Loucy (cell line): ENCODE measurements around the gene CDC37L1.
"Not testable (repeated sequence)": the region's sequence is repeated elsewhere in the genome, so short reads cannot be mapped to it uniquely, and the experiment has no call there.

Experiments used
- H2AFZ ChIP-seq: fragments of 200-600 bp; sonication (generic); 2 replicates; pipeline ENCODE4 v1.6.0; 2016; ENCODE audit warnings: antibody characterized with exemption, mild to moderate bottlenecking, low read length, moderate library complexity
- H3F3A ChIP-seq: fragments of 200-600 bp; 2 replicates; pipeline ENCODE4 v1.6.0; 2016; ENCODE audit warnings: antibody characterized with exemption, low read depth, mild to moderate bottlenecking
- H3K27me3 ChIP-seq: fragments of 200-600 bp; sonication (generic); 2 replicates; pipeline ENCODE4 v1.6.1; 2014; ENCODE audit warnings: low read length, mild to moderate bottlenecking; ENCODE audit not compliant: insufficient read depth, poor library complexity, severe bottlenecking
- H3K36me3 ChIP-seq: fragments of 200-600 bp; sonication (generic); 2 replicates; pipeline ENCODE4 v1.6.1; 2016; ENCODE audit warnings: low read length; ENCODE audit not compliant: insufficient read depth
- H3K4me1 ChIP-seq: fragments of 200-600 bp; sonication (generic); 2 replicates; pipeline ENCODE4 v1.5.1; 2014; ENCODE audit warnings: low read length, mild to moderate bottlenecking; ENCODE audit not compliant: insufficient read depth, poor library complexity, severe bottlenecking
- H3K4me2 ChIP-seq: fragments of 200-600 bp; sonication (generic); 2 replicates; pipeline ENCODE4 v1.6.0; 2014; ENCODE audit warnings: antibody characterized with exemption, low read length, low read depth, mild to moderate bottlenecking; ENCODE audit not compliant: poor library complexity, severe bottlenecking
- H3K4me3 ChIP-seq: fragments of 200-600 bp; sonication (generic); 2 replicates; pipeline ENCODE4 v1.5.1; 2014; ENCODE audit warnings: low read length, mild to moderate bottlenecking, mixed read lengths; ENCODE audit not compliant: poor library complexity, severe bottlenecking
- H3K79me2 ChIP-seq: fragments of 200-600 bp; sonication (generic); 2 replicates; pipeline ENCODE4 v1.6.1; 2014; ENCODE audit warnings: low read length; ENCODE audit not compliant: insufficient read depth
- H3K9ac ChIP-seq: fragments of 200-600 bp; sonication (generic); 2 replicates; pipeline ENCODE4 v1.6.0; 2014; ENCODE audit warnings: mild to moderate bottlenecking, low read depth, low read length, moderate library complexity; ENCODE audit not compliant: poor library complexity, severe bottlenecking
- H3K9me2 ChIP-seq: fragments of 200-600 bp; sonication (generic); replicated peaks from 2 replicates; pipeline ENCODE4 v1.6.1; 2016; ENCODE audit warnings: low read depth, low read length, mixed read lengths
- H3K9me3 ChIP-seq: fragments of 200-600 bp; sonication (generic); 2 replicates; pipeline ENCODE4 v1.6.1; 2014; ENCODE audit warnings: mild to moderate bottlenecking, antibody characterized with exemption, low read length, low read depth; ENCODE audit not compliant: insufficient read depth
- H4K20me1 ChIP-seq: fragments of 200-600 bp; sonication (generic); 2 replicates; pipeline ENCODE4 v1.6.0; 2014; ENCODE audit warnings: antibody characterized with exemption, low read length, mild to moderate bottlenecking; ENCODE audit not compliant: insufficient read depth, poor library complexity, severe bottlenecking
- CTCF ChIP-seq: fragments of 200-600 bp; sonication (generic); conservative IDR thresholded peaks from 2 replicates; pipeline ENCODE4 v1.5.1; 2014; ENCODE audit warnings: mild to moderate bottlenecking, antibody characterized with exemption, low read length
- EZH2phosphoT487 ChIP-seq: fragments of 200-600 bp; IDR thresholded peaks from 2 replicates; pipeline ENCODE4 v1.6.1; 2018; ENCODE audit warnings: antibody characterized with exemption, mild to moderate bottlenecking, moderate library complexity, borderline replicate concordance

The CDC37L1 gene

GRCh38 chr9:4657426-4658159, 21.8 kb upstream of the CDC37L1 start:
- Histone ChIP-seq H3K4me3 (no peak overlapping the region), H3K4me2 (no peak overlapping the region), H3K9me2 (no peaks in the 10 kb centered on the region), H2AFZ (no peak overlapping the region), H3K79me2 (no peaks in the 10 kb centered on the region), H3K9me3 (no peaks in the 10 kb centered on the region), H3K27me3 (peaks cover 1% of the 10 kb centered on the region), H4K20me1 (no peaks in the 10 kb centered on the region), H3F3A (no peaks in the 10 kb centered on the region), H3K36me3 (no peaks in the 10 kb centered on the region), H3K9ac (no peak overlapping the region), H3K4me1 (peaks cover 7% of the 10 kb centered on the region)
- TF ChIP-seq CTCF (no peak), EZH2phosphoT487 (no peak)

DNA sequence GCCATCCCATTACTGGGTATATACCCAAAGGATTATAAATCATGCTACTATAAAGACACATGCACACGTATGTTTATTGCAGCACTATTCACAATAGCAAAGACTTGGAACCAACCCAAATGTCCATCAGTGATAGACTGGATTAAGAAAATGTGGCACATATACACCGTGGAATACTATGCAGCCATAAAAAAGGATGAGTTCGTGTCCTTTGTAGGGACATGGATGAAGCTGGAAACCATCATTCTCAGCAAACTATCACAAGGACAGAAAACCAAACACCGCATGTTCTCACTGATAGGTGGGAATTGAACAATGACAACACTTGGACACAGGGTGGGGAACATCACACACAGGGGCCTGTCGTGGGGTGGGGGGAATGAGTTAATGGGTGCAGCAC, 18.7 kb upstream of the CDC37L1 start:
- H2AFZ ChIP-seq, H3K9ac ChIP-seq, H4K20me1 ChIP-seq, H3K27me3 ChIP-seq, H3K9me2 ChIP-seq, H3K79me2 ChIP-seq, H3K36me3 ChIP-seq, H3K4me2 ChIP-seq, H3K4me3 ChIP-seq, H3F3A ChIP-seq, H3K9me3 ChIP-seq: not testable (repeated sequence)
- H3K4me1 ChIP-seq = peaks cover 19% of the 10 kb centered on the region

- Histone ChIP-seq H3K36me3 (no peaks in the 10 kb centered on the region), H3K79me2 (no peaks in the 10 kb centered on the region), H4K20me1 (no peaks in the 10 kb centered on the region), H3F3A (peaks cover 6% of the 10 kb centered on the region; the same call in 1 of the 2 replicates), H3K4me2 (peak overlapping the region; percentile 85), H3K9ac (no peak overlapping the region), H3K4me1 (peaks cover 24% of the 10 kb centered on the region), H3K9me2 (no peaks in the 10 kb centered on the region), H3K9me3 (no peaks in the 10 kb centered on the region), H3K4me3 (peak overlapping the region; percentile 77), H3K27me3 (peaks cover 6% of the 10 kb centered on the region), H2AFZ (no peak overlapping the region; the same call in 1 of the 2 replicates)
- TF ChIP-seq CTCF = no peak
- TF ChIP-seq EZH2phosphoT487 = no peak
These were observed 18.2 kb upstream of the CDC37L1 start for GRCh38 chr9:4661165-4661564.

DNA sequence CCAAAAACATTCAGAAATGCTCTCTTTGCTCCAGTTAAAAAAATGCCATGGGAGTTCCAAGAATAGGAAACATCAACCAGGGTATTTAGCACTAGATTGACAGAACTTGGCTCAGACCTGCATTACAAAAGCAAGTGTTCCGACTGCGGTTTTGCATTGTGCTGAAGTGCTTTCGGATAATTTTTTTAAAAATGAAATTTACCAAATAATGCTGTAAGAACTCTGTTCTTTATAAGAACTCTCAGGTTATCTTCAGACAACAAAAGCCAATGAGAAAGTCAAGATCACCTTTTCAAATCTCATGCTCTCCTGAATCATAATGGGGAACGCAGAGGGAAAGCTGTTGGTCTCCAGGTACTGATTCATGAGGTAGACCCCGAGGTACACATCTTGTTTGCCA, 17.8 kb upstream of the CDC37L1 start:
- Histone ChIP-seq H3K9ac (peak overlapping the region; percentile 73), H3K4me1 (peaks cover 28% of the 10 kb centered on the region), H3K27me3 (peaks cover 10% of the 10 kb centered on the region)

More for the DNA sequence above, 17.8 kb upstream of the CDC37L1 start:
- peak overlapping the region; percentile 87 for H2AFZ ChIP-seq
- H3K4me3 ChIP-seq = peak overlapping the region; percentile 77
- TF ChIP-seq CTCF (no peak), EZH2phosphoT487 (no peak)
- no peaks in the 10 kb centered on the region for H4K20me1 ChIP-seq
- H3K36me3 ChIP-seq = no peaks in the 10 kb centered on the region
- H3F3A ChIP-seq = peaks cover 6% of the 10 kb centered on the region; the same call in 1 of the 2 replicates
- H3K79me2 ChIP-seq = no peaks in the 10 kb centered on the region
- H3K9me2 ChIP-seq = no peaks in the 10 kb centered on the region
- H3K9me3 ChIP-seq = no peaks in the 10 kb centered on the region
- H3K4me2 ChIP-seq = peak overlapping the region; percentile 85
